Measurements from ENCODE around the gene EFNA5. TPM values are rescaled to one million over a fixed set of nuclear protein-coding genes. Genes with fewer than 3 reads are reported as not detected.

Gene EFNA5
- polyA plus RNA-seq, 3 donors = 0.01 TPM; not detected in 2

DNA sequence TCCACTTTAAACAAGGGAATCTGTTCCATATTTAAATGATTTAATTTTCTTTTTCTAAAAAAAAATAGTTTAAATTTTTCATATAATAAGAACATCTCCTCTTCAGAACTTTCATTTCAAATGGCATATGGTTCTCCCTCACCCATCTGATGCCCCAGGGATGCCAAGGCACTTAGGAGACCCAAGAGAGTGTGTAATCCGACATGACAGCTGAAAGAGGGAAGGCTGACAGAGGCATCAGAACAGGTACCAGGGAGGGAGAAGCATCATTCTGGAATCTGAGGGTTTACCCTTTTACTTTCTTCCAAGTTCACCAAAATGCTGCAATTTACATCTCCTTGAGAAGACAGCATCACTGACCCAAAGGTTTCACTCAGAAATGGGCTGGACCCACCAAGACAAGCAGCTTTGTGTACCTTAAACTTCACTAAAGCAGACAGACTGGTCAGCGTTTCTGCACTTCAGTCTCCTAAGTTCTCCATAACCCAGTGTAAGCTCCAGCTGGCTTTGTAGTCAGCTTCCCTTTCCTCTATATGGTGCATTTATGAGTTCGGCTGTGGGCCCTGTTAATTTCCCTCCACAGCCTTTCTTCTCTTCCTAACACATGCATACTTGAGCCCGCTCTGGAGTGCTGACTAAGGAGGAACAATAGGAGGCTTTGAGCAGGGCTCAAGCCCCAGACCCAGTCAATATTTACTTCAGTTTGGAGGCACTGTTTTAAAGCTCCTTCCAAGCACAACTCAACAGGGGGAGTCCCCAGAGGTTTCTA, 17.7 kb downstream of the EFNA5 start:
- TF ChIP-seq CTCF (IDR thresholded peaks at IDR 0.05) = no peak
- Histone ChIP-seq H2AFZ (ENCODE audit: insufficient read depth, low read depth, low read length, poor library complexity, severe bottlenecking) (no peak overlapping the region), H3K4me2 (replicated peaks; ENCODE audit: extremely low read depth, low read length, poor library complexity, severe bottlenecking) (no peak overlapping the region), H3K4me3 (replicated peaks in 1 of 3; ENCODE audit: low read depth in 2 of 3, low read length in 3 of 3) (no peak overlapping the region), H4K20me1 (ENCODE audit: insufficient read depth, low read length) (no peaks in the 10 kb centered on the region), H3K79me2 (ENCODE audit: insufficient read depth, low read length) (no peaks in the 10 kb centered on the region), H3K4me1 (ENCODE audit: control insufficient read depth in 1 of 2, insufficient read depth in 2 of 2, low read length in 2 of 2) (no peaks in the 10 kb centered on the region), H3K27ac (ENCODE audit: low read depth in 1 of 2, low read length in 2 of 2) (no peak overlapping the region), H3K27me3 (ENCODE audit: control insufficient read depth in 2 of 2, insufficient read depth in 2 of 2, low read length in 2 of 2) (peaks cover 0 to 2% of the 10 kb centered on the region in 2 donors), H3K9ac (ENCODE audit: insufficient read depth, low read length, poor library complexity, severe bottlenecking) (no peak overlapping the region), H3K9me3 (replicated peaks in 1 of 2; ENCODE audit: control insufficient read depth in 1 of 2, insufficient read depth in 1 of 2, low read length in 2 of 2) (no peaks in the 10 kb centered on the region), H3K36me3 (replicated peaks in 1 of 2; ENCODE audit: control insufficient read depth in 1 of 2, insufficient read depth in 2 of 2, low read length in 2 of 2) (no peaks in the 10 kb centered on the region)
- Mint-ChIP-seq H3K27me3 (ENCODE audit: low read depth in 3 of 3) (peaks cover 0 to 5% (median 1%) of the 10 kb centered on the region in 3 donors), H3K36me3 (no peaks in the 10 kb centered on the region), H3K4me3 (no peak overlapping the region), H3K27ac (peak overlapping the region in 1 of 7 donors; percentile 30), H3K4me1 (no peaks in the 10 kb centered on the region), H3K9me3 (no peaks in the 10 kb centered on the region)
- 40% methylated on average over 1 of the region's 4 CpGs for WGBS (ENCODE audit: insufficient coverage)
- DNase-seq = no peak
- intact Hi-C loops (cut with micrococcal nuclease) = no loop called here

- WGBS (ENCODE audit: insufficient coverage) = no CpG with 5 or more reads among the region's 1 CpG
- peaks cover 0 to 2% of the 10 kb centered on the region in 2 donors for H3K27me3 ChIP-seq (ENCODE audit: control insufficient read depth in 2 of 2, insufficient read depth in 2 of 2, low read length in 2 of 2)
- intact Hi-C loops (cut with micrococcal nuclease) = no loop called here
- no peaks in the 10 kb centered on the region for H3K79me2 ChIP-seq (ENCODE audit: insufficient read depth, low read length)
- Mint-ChIP-seq H3K27ac (no peak overlapping the region), H3K9me3 (no peaks in the 10 kb centered on the region), H3K4me3 (no peak overlapping the region), H3K36me3 (no peaks in the 10 kb centered on the region), H3K4me1 (no peaks in the 10 kb centered on the region), H3K27me3 (ENCODE audit: low read depth in 3 of 3) (peaks cover 0 to 5% (median 1%) of the 10 kb centered on the region in 3 donors)
- no peak for TF ChIP-seq CTCF (IDR thresholded peaks at IDR 0.05)
- H3K4me1 ChIP-seq (ENCODE audit: control insufficient read depth in 1 of 2, insufficient read depth in 2 of 2, low read length in 2 of 2) = no peaks in the 10 kb centered on the region
- no peak overlapping the region for H3K4me2 ChIP-seq (replicated peaks; ENCODE audit: extremely low read depth, low read length, poor library complexity, severe bottlenecking)
- H2AFZ ChIP-seq (ENCODE audit: insufficient read depth, low read depth, low read length, poor library complexity, severe bottlenecking) = no peak overlapping the region
- no peaks in the 10 kb centered on the region for H3K36me3 ChIP-seq (replicated peaks in 1 of 2; ENCODE audit: control insufficient read depth in 1 of 2, insufficient read depth in 2 of 2, low read length in 2 of 2)
- no peak overlapping the region for H3K9ac ChIP-seq (ENCODE audit: insufficient read depth, low read length, poor library complexity, severe bottlenecking)
- DNase-seq = no peak
- H3K4me3 ChIP-seq (replicated peaks in 1 of 3; ENCODE audit: low read depth in 2 of 3, low read length in 3 of 3) = no peak overlapping the region
- no peaks in the 10 kb centered on the region for H4K20me1 ChIP-seq (ENCODE audit: insufficient read depth, low read length)
- no peaks in the 10 kb centered on the region for H3K9me3 ChIP-seq (replicated peaks in 1 of 2; ENCODE audit: control insufficient read depth in 1 of 2, insufficient read depth in 1 of 2, low read length in 2 of 2)
- no peak overlapping the region for H3K27ac ChIP-seq (ENCODE audit: low read depth in 1 of 2, low read length in 2 of 2)
Observed at GRCh38 chr5:107652408-107652807, 18.3 kb downstream of the EFNA5 start.

All from CD14-positive monocyte (primary cell).